A549 (cell line): ENCODE results near the gene SLC35D3. TPM values are rescaled to one million over a fixed set of nuclear protein-coding genes. Genes with fewer than 3 reads are reported as not detected.
A peak's percentile ranks its signal among the peaks of the same experiment; 100 is the strongest.

Experiments
- ATAC-seq, 2 experiments: fragments of 200-7000 bp in 1 of 2; fragments of >200 bp in 1 of 2; cut with Nextera tagmentation in 1 of 2; cut with Tn5 transposase in 1 of 2; 3 replicates each; pipeline versions ENCODE4 v1.8.0 to v1.9.1; 2018 to 2020; ENCODE audit warnings: mild to moderate bottlenecking in 1 of 2, moderate library complexity in 1 of 2
- CTCF ChIA-PET: fragments of 300-600 bp; sonication (Branson Sonifier 250); formaldehyde crosslinking; extraction: SDS; loops from one replicate; lab custom pipeline; 2021; ENCODE audit warnings: antibody characterized with exemption, inconsistent platforms; lab: Yijun Ruan, JAX
- POLR2A ChIA-PET: fragments of 350-600 bp; formaldehyde crosslinking; extraction: SDS; loops from one replicate; lab custom pipeline; 2021; ENCODE audit warnings: antibody characterized with exemption, inconsistent platforms; lab: Yijun Ruan, JAX
- DNase-seq, 2 experiments: peaks; one replicate each; pipeline versions ENCODE4 v3.0.0 to v3.0.0-alpha.2; 2011 to 2016; ENCODE audit warnings: low read depth in 1 of 2, low spot score in 1 of 2
- FAIRE-seq: peaks from 2 replicates; lab custom pipeline; 2011; peaks lifted over from hg19 to GRCh38; lab: Jason Lieb, UNC
- H3K27ac ChIP-seq, 2 experiments: fragments of >200 bp; sonication (Bioruptor Twin); formaldehyde crosslinking; 3 replicates each; pipeline ENCODE4 v1.5.1; 2016 to 2017
- H3K4me1 ChIP-seq: fragments of >200 bp; sonication (Bioruptor Twin); formaldehyde crosslinking; 3 replicates; pipeline ENCODE4 v1.6.1; 2016
- H3K4me2 ChIP-seq: fragments of >200 bp; sonication (Bioruptor Twin); formaldehyde crosslinking; 3 replicates; pipeline ENCODE4 v1.6.1; 2016
- H3K4me3 ChIP-seq: fragments of >200 bp; sonication (Bioruptor Twin); formaldehyde crosslinking; 3 replicates; pipeline ENCODE4 v1.5.1; 2016
- H3K9me3 ChIP-seq: fragments of >200 bp; sonication (Bioruptor Twin); formaldehyde crosslinking; 3 replicates; pipeline ENCODE4 v1.6.1; 2016
- CBX2 ChIP-seq: fragments of 200-600 bp; sonication (generic); IDR thresholded peaks from 2 replicates; pipeline ENCODE4 v1.6.1; 2016; ENCODE audit warnings: low read depth, mild to moderate bottlenecking, borderline replicate concordance
- CTCF ChIP-seq: fragments of >200 bp; sonication (Bioruptor Twin); formaldehyde crosslinking; IDR thresholded peaks from 3 replicates; pipeline ENCODE4 v1.5.1; 2016
- E2F6 ChIP-seq: IDR thresholded peaks from 2 replicates; pipeline ENCODE4 v1.6.1; 2012; ENCODE audit warnings: low read depth, borderline replicate concordance
- EHMT2 ChIP-seq: fragments of 200-600 bp; sonication (generic); IDR thresholded peaks from 2 replicates; pipeline ENCODE4 v1.6.1; 2016; ENCODE audit warnings: antibody characterized with exemption, low read depth, mild to moderate bottlenecking, moderate library complexity
- ELK1 ChIP-seq: fragments of 150-350 bp; IDR thresholded peaks from 2 replicates; pipeline ENCODE4 v1.6.1; 2014; ENCODE audit warnings: low read depth, mild to moderate bottlenecking, low read length
- EP300 ChIP-seq, 2 experiments: fragments of >200 bp; sonication (Bioruptor Twin); formaldehyde crosslinking; IDR thresholded peaks; 2 replicates in 1 of 2; 3 replicates in 1 of 2; pipeline ENCODE4 v1.6.1; 2016 to 2017
- HMGXB4 ChIP-seq: fragments of 250-450 bp; sonication (Bioruptor Pico); IDR thresholded peaks from 2 replicates; pipeline ENCODE4 v1.5.0; 2021; ENCODE audit warnings: mild to moderate bottlenecking, moderate library complexity, borderline replicate concordance
- HOXB5 ChIP-seq: fragments of 250-450 bp; sonication (Bioruptor Pico); IDR thresholded peaks from 2 replicates; pipeline ENCODE4 v1.5.0; 2020; ENCODE audit warnings: mild to moderate bottlenecking, moderate library complexity
- JUNB ChIP-seq: fragments of >200 bp; sonication (Bioruptor Twin); formaldehyde crosslinking; IDR thresholded peaks from 2 replicates; pipeline ENCODE4 v1.6.1; 2016
- KDM1A ChIP-seq: fragments of 200-600 bp; sonication (generic); IDR thresholded peaks from 2 replicates; pipeline ENCODE4 v1.6.1; 2016; ENCODE audit warnings: low read depth, mild to moderate bottlenecking
- MAX ChIP-seq: IDR thresholded peaks from 2 replicates; pipeline ENCODE4 v1.6.1; 2012
- NPAS2 ChIP-seq: fragments of 250-450 bp; sonication (Bioruptor Pico); IDR thresholded peaks from 2 replicates; pipeline ENCODE4 v1.8.0; 2022; ENCODE audit warnings: mild to moderate bottlenecking, moderate library complexity, borderline replicate concordance
- NR3C1 ChIP-seq: fragments of >200 bp; sonication (Bioruptor Twin); formaldehyde crosslinking; IDR thresholded peaks from 3 replicates; pipeline ENCODE4 v1.6.1; 2017
- PBX3 ChIP-seq: IDR thresholded peaks from 2 replicates; pipeline ENCODE4 v1.6.1; 2012
- POLR2A ChIP-seq: IDR thresholded peaks from 2 replicates; pipeline ENCODE4 v1.6.1; 2012; ENCODE audit warnings: mild to moderate bottlenecking, low read length
- RCOR1 ChIP-seq: fragments of 150-350 bp; IDR thresholded peaks from 2 replicates; pipeline ENCODE4 v1.6.1; 2014; ENCODE audit warnings: antibody characterized with exemption, low read length, low read depth
- RFX5 ChIP-seq: fragments of 450-650 bp; IDR thresholded peaks from 2 replicates; pipeline ENCODE4 v1.7.1; 2014; ENCODE audit warnings: antibody characterized with exemption, mild to moderate bottlenecking, moderate library complexity
- RNF2 ChIP-seq: fragments of 200-600 bp; sonication (generic); IDR thresholded peaks from 2 replicates; pipeline ENCODE4 v1.6.1; 2016; ENCODE audit warnings: low read depth, mild to moderate bottlenecking, antibody characterized with exemption, moderate library complexity, borderline replicate concordance
- USF2 ChIP-seq: fragments of 450-650 bp; IDR thresholded peaks from 2 replicates; pipeline ENCODE4 v1.6.1; 2014; ENCODE audit warnings: antibody characterized with exemption
- ZC3H11A ChIP-seq: fragments of 450-650 bp; IDR thresholded peaks from 2 replicates; pipeline ENCODE4 v1.6.1; 2014; ENCODE audit warnings: antibody characterized with exemption, mild to moderate bottlenecking
- WGBS: methylation state at CpG from one replicate; pipeline ENCODE4 v1.1.6; 2017; ENCODE audit errors: missing lambda C conversion rate; 5-methylcytosine and 5-hydroxymethylcytosine counted together
- polyA plus RNA-seq, 4 experiments: library from polyadenylated mRNA; depleted of rRNA in 3 of 4; stranded (reverse); fragments of >200 nt; fragmentation: RNase III in 1 of 4; extraction: RNeasy Plus Mini Kit Qiagen cat#74134 plus additional on column Dnase treatment in 1 of 4; gene quantifications; 2 replicates in 3 of 4; 3 replicates in 1 of 4; pipeline ENCODE4 v1.2.3, GENCODE V29; 2011 to 2017

SLC35D3 gene
- polyA plus RNA-seq, 2 of the 4 experiments (the other 2 are of a cell fraction) = not detected

GRCh38 chr6:136921381-136921935 lies 643 bp upstream of the SLC35D3 start:
- ChIA-PET POLR2A (no interaction called here), CTCF (interaction anchor here (0.6 to 1.9 kb wide), 9 partner anchors 10 to 277 kb away, joined by 3 to 6 read pairs (median 3); partner anchors contain the start of genes MAP3K5 and PEX7)
- DNase-seq = peak in 1 of 2 experiments; percentile 8
- TF ChIP-seq NPAS2 (CRISPR knock-in tag) = no peak
- no peak for TF ChIP-seq CTCF
- peak; percentile 63 for TF ChIP-seq MAX
- TF ChIP-seq RCOR1 = no peak
- peak; percentile 40; the same call in 1 of the 2 replicates for TF ChIP-seq RNF2
- no peak for TF ChIP-seq JUNB
- TF ChIP-seq EHMT2 = no peak
- TF ChIP-seq E2F6 = peak; percentile 57; the same call in 1 of the 2 replicates
- peak; percentile 85 for TF ChIP-seq RFX5
- no peak for TF ChIP-seq NR3C1
- WGBS = 3% methylated on average over 15 of the region's 59 CpGs
- no peaks in the 10 kb centered on the region for H3K9me3 ChIP-seq
- H3K4me2 ChIP-seq = peak overlapping the region; percentile 96
- H3K27ac ChIP-seq = peak overlapping the region; percentile 62 to 84; a peak in 5 of 6 replicates
- peak overlapping the region; percentile 57 for H3K4me3 ChIP-seq
- peak; percentile 62 to 69 for ATAC-seq
- no peaks in the 10 kb centered on the region for H3K4me1 ChIP-seq
- FAIRE-seq = no peak

- TF ChIP-seq USF2 (no peak), CBX2 (no peak), HMGXB4 (CRISPR knock-in tag) (no peak)
- peak; percentile 12 to 56; a peak in 4 of 6 replicates for ATAC-seq
- Histone ChIP-seq H3K4me3 (peak overlapping the region; percentile 57), H3K4me1 (no peaks in the 10 kb centered on the region), H3K27ac (peak overlapping the region in 1 of 2 experiments; percentile 84; a peak in 1 of 6 replicates), H3K9me3 (no peaks in the 10 kb centered on the region), H3K4me2 (peak overlapping the region; percentile 96)
- no peak for FAIRE-seq
- DNase-seq = peak in 1 of 2 experiments; percentile 5
- ChIA-PET POLR2A (no interaction called here), CTCF (interaction anchor here (0.6 to 1.9 kb wide), 4 partner anchors 19 to 131 kb away, joined by 3 to 6 read pairs (median 5); partner anchors contain the start of gene MAP3K5)
- 10% methylated on average over 2 of the region's 29 CpGs for WGBS
These were observed 545 bp downstream of the SLC35D3 start for GRCh38 chr6:136922685-136923006.

- Histone ChIP-seq H3K9me3 (no peaks in the 10 kb centered on the region), H3K4me3 (no peak overlapping the region; the same call in 2 of the 3 replicates), H3K27ac (no peak overlapping the region), H3K4me1 (no peaks in the 10 kb centered on the region), H3K4me2 (peak overlapping the region; percentile 96; the same call in 2 of the 3 replicates)
- CTCF ChIA-PET = interaction anchor here (0.8 kb wide), 1 partner anchor 131 kb away, joined by 4 read pairs; the partner anchor contains the start of gene MAP3K5
- ATAC-seq = no peak
- DNase-seq = no peak
- POLR2A ChIA-PET = no interaction called here
- WGBS = 67% methylated on average over 42 of the region's 65 CpGs
- no peak for FAIRE-seq
- no peak for TF ChIP-seq HOXB5
- TF ChIP-seq ZC3H11A = no peak
- TF ChIP-seq EP300 (IDR thresholded peaks at IDR 0.05) = no peak
- TF ChIP-seq NR3C1 = no peak
- TF ChIP-seq CTCF = no peak
- TF ChIP-seq POLR2A = no peak
- no peak for TF ChIP-seq RCOR1
- TF ChIP-seq KDM1A = no peak
- TF ChIP-seq PBX3 = no peak
- no peak for TF ChIP-seq ELK1
These were observed 1.2 kb downstream of the SLC35D3 start for GRCh38 chr6:136923116-136923953.
